HepG2 (cell line): ENCODE data around the gene ETV6. TPM values are rescaled to one million over a fixed set of nuclear protein-coding genes. Genes with fewer than 3 reads are reported as not detected.

Source experiments
- BCLAF1 ChIP-seq: fragments of 450-650 bp; IDR thresholded peaks from 2 replicates; pipeline ENCODE4 v1.6.1; 2017; ENCODE audit warnings: mild to moderate bottlenecking
- IRX3 ChIP-seq: sonication (generic); formaldehyde crosslinking; IDR thresholded peaks from 2 replicates; pipeline ENCODE4 v1.8.1; 2023; ENCODE audit warnings: mild to moderate bottlenecking, low read depth, missing genetic modification reagents, borderline replicate concordance
- KAT2B ChIP-seq: fragments of 150-350 bp; IDR thresholded peaks from 2 replicates; pipeline ENCODE4 v1.6.1; 2014; ENCODE audit warnings: low read depth, low read length, borderline replicate concordance
- NCOR1 ChIP-seq: fragments of 200-600 bp; sonication (generic); IDR thresholded peaks from 2 replicates; pipeline ENCODE4 v1.7.0; 2017; ENCODE audit warnings: antibody characterized with exemption, low read length, borderline replicate concordance
- NR2C2 ChIP-seq: sonication (generic); formaldehyde crosslinking; IDR thresholded peaks from 2 replicates; pipeline ENCODE4 v1.4.0; 2020; ENCODE audit warnings: missing genetic modification reagents, mild to moderate bottlenecking, moderate library complexity, borderline replicate concordance
- SUZ12 ChIP-seq: fragments of 150-350 bp; IDR thresholded peaks from 2 replicates; pipeline ENCODE4 v1.6.1; 2014; ENCODE audit warnings: low read depth, low read length
- TBX3 ChIP-seq: fragments of 450-650 bp; IDR thresholded peaks from 2 replicates; pipeline ENCODE4 v1.6.1; 2017; ENCODE audit warnings: antibody characterized with exemption, mild to moderate bottlenecking, inconsistent platforms, borderline replicate concordance
- ZBTB40 ChIP-seq, 2 experiments: fragments of 450-650 bp in 1 of 2; sonication (generic) in 1 of 2; formaldehyde crosslinking in 1 of 2; IDR thresholded peaks; 2 replicates each; pipeline versions ENCODE4 v1.6.1 to v1.8.0; 2016 to 2022; ENCODE audit warnings: antibody characterized with exemption in 1 of 2, mild to moderate bottlenecking in 1 of 2, missing genetic modification reagents in 1 of 2
- ZNF224 ChIP-seq: sonication (generic); formaldehyde crosslinking; IDR thresholded peaks from 2 replicates; pipeline ENCODE4 v1.5.0; 2020; ENCODE audit warnings: mild to moderate bottlenecking, missing genetic modification reagents
- ZNF280D ChIP-seq: sonication (generic); formaldehyde crosslinking; IDR thresholded peaks from 2 replicates; pipeline ENCODE4 v1.5.1; 2020; ENCODE audit warnings: mild to moderate bottlenecking, missing genetic modification reagents
- ZNF800 ChIP-seq: sonication (generic); formaldehyde crosslinking; IDR thresholded peaks from 2 replicates; pipeline ENCODE4 v1.4.0; 2020; ENCODE audit warnings: missing genetic modification reagents
- polyA plus RNA-seq, 8 experiments: library from polyadenylated mRNA; depleted of rRNA in 3 of 8; stranded (reverse) in 7 of 8; unstranded in 1 of 8; fragments of >200 nt; fragmentation: Illumina TruSeq in 4 of 8; extraction: Trizol in 4 of 8; gene quantifications; 2 replicates each; pipeline versions ENCODE4 v1.2.1 to v1.2.3, GENCODE V29; 2011 to 2016; ENCODE audit warnings: low read depth in 4 of 8, missing spikeins in 1 of 8, mixed read lengths in 1 of 8; ENCODE audit not compliant: insufficient read depth in 1 of 8
- total RNA-seq, 5 experiments: library from RNA; depleted of rRNA; stranded (reverse); fragments of >200 nt; fragmentation: Illumina TruSeq; extraction: Trizol; gene quantifications; 2 replicates each; pipeline ENCODE4 v1.2.3, GENCODE V29; 2016; ENCODE audit warnings: low read depth in 1 of 5

ETV6 gene
- total and polyA plus RNA-seq, 2 of the 13 experiments (the other 11 are each of a cell fraction or from before 2014, with no cell fraction given), result 2.2 to 3.0 TPM

- TF ChIP-seq BCLAF1 (no peak), ZNF800 (CRISPR knock-in tag) (no peak), IRX3 (CRISPR knock-in tag) (no peak), ZNF280D (no peak), ZNF224 (CRISPR knock-in tag) (no peak), SUZ12 (no peak), TBX3 (no peak), ZBTB40 (IDR thresholded peaks at IDR 0.05) (no peak), ZBTB40 (CRISPR knock-in tag; IDR thresholded peaks at IDR 0.05) (no peak), NCOR1 (peak; percentile 64; the same call in 1 of the 2 replicates), KAT2B (no peak), NR2C2 (CRISPR knock-in tag) (no peak)
Measured at GRCh38 chr12:11711651-11712327, 62.3 kb downstream of the ETV6 start (continued).
